HEK293 (cell line): ENCODE data around the gene MSMO1.

ENCODE experiments used
- EGR2 ChIP-seq: fragments of 450-650 bp; formaldehyde crosslinking; IDR thresholded peaks from 2 replicates; pipeline ENCODE4 v1.5.1; 2016; ENCODE audit warnings: low read depth, missing biosample characterization, missing genetic modification characterization
- HOXA7 ChIP-seq: sonication (generic); formaldehyde crosslinking; IDR thresholded peaks from 2 replicates; pipeline ENCODE4 v1.8.1; 2022; ENCODE audit warnings: missing genetic modification reagents, borderline replicate concordance
- HOXC10 ChIP-seq: sonication (generic); formaldehyde crosslinking; IDR thresholded peaks from 2 replicates; pipeline ENCODE4 v1.8.1; 2023; ENCODE audit warnings: mild to moderate bottlenecking, missing genetic modification reagents
- PBX3 ChIP-seq: sonication (generic); formaldehyde crosslinking; IDR thresholded peaks from 2 replicates; pipeline ENCODE4 v1.8.1; 2022; ENCODE audit warnings: mild to moderate bottlenecking, moderate library complexity, missing genetic modification reagents
- PRDM4 ChIP-seq: fragments of 450-650 bp; formaldehyde crosslinking; IDR thresholded peaks from 2 replicates; pipeline ENCODE4 v1.5.1; 2017; ENCODE audit warnings: missing biosample characterization, missing genetic modification characterization
- REST ChIP-seq: fragments of 450-650 bp; formaldehyde crosslinking; IDR thresholded peaks from 2 replicates; pipeline ENCODE4 v1.5.1; 2016; ENCODE audit warnings: missing biosample characterization, missing genetic modification characterization
- TRIM28 ChIP-seq: IDR thresholded peaks from 2 replicates; pipeline ENCODE4 v1.6.1; 2011; ENCODE audit warnings: low read length, control low read depth, borderline replicate concordance
- YY2 ChIP-seq: fragments of 450-650 bp; formaldehyde crosslinking; IDR thresholded peaks from 2 replicates; pipeline ENCODE4 v1.5.1; 2016; ENCODE audit warnings: missing biosample characterization, missing genetic modification characterization
- ZBTB1 ChIP-seq: fragments of 450-650 bp; formaldehyde crosslinking; IDR thresholded peaks from 2 replicates; pipeline ENCODE4 v1.5.1; 2016; ENCODE audit warnings: missing biosample characterization, missing genetic modification characterization
- ZBTB44 ChIP-seq: fragments of 450-650 bp; IDR thresholded peaks from 2 replicates; pipeline ENCODE4 v1.5.1; 2018; ENCODE audit warnings: missing biosample characterization, mild to moderate bottlenecking, missing genetic modification characterization
- ZBTB8A ChIP-seq: fragments of 450-650 bp; formaldehyde crosslinking; IDR thresholded peaks from 2 replicates; pipeline ENCODE4 v1.5.1; 2016; ENCODE audit warnings: missing biosample characterization, missing genetic modification characterization
- ZFHX2 ChIP-seq: fragments of 450-650 bp; formaldehyde crosslinking; conservative IDR thresholded peaks from 2 replicates; pipeline ENCODE4 v1.5.1; 2016; ENCODE audit warnings: missing biosample characterization, missing genetic modification characterization
- ZNF10 ChIP-seq: fragments of 450-650 bp; formaldehyde crosslinking; IDR thresholded peaks from 2 replicates; pipeline ENCODE4 v1.5.1; 2017; ENCODE audit warnings: missing biosample characterization, missing genetic modification characterization
- ZNF132 ChIP-seq: fragments of 450-650 bp; formaldehyde crosslinking; IDR thresholded peaks from 2 replicates; pipeline ENCODE4 v1.5.1; 2017; ENCODE audit warnings: missing biosample characterization, missing genetic modification characterization, borderline replicate concordance
- ZNF146 ChIP-seq: fragments of 450-650 bp; formaldehyde crosslinking; IDR thresholded peaks from 2 replicates; pipeline ENCODE4 v1.5.1; 2016; ENCODE audit warnings: missing biosample characterization, missing genetic modification characterization
- ZNF155 ChIP-seq: fragments of 450-650 bp; formaldehyde crosslinking; IDR thresholded peaks from 2 replicates; pipeline ENCODE4 v1.5.1; 2016; ENCODE audit warnings: missing biosample characterization, missing genetic modification characterization
- ZNF302 ChIP-seq: fragments of 450-650 bp; formaldehyde crosslinking; IDR thresholded peaks from 2 replicates; pipeline ENCODE4 v1.5.1; 2016; ENCODE audit warnings: missing biosample characterization, missing genetic modification characterization, low read depth
- ZNF311 ChIP-seq: fragments of 450-650 bp; formaldehyde crosslinking; IDR thresholded peaks from 2 replicates; pipeline ENCODE4 v1.5.1; 2017; ENCODE audit warnings: missing biosample characterization, missing genetic modification characterization, borderline replicate concordance
- ZNF394 ChIP-seq: fragments of 450-650 bp; formaldehyde crosslinking; IDR thresholded peaks from 2 replicates; pipeline ENCODE4 v1.5.1; 2016; ENCODE audit warnings: missing biosample characterization, missing genetic modification characterization, mild to moderate bottlenecking, moderate library complexity, borderline replicate concordance
- ZNF426 ChIP-seq: fragments of 450-650 bp; formaldehyde crosslinking; IDR thresholded peaks from 2 replicates; pipeline ENCODE4 v1.5.1; 2017; ENCODE audit warnings: missing biosample characterization, missing genetic modification characterization, mild to moderate bottlenecking, inconsistent platforms, moderate library complexity
- ZNF488 ChIP-seq: fragments of 450-650 bp; formaldehyde crosslinking; IDR thresholded peaks from 2 replicates; pipeline ENCODE4 v1.5.1; 2016; ENCODE audit warnings: missing biosample characterization, missing genetic modification characterization
- ZNF510 ChIP-seq: fragments of 450-650 bp; formaldehyde crosslinking; IDR thresholded peaks from 2 replicates; pipeline ENCODE4 v1.5.1; 2018; ENCODE audit warnings: mild to moderate bottlenecking, missing genetic modification characterization, missing biosample characterization; ENCODE audit not compliant: insufficient replicate concordance
- ZNF513 ChIP-seq: fragments of 450-650 bp; IDR thresholded peaks from 2 replicates; pipeline ENCODE4 v1.5.1; 2018; ENCODE audit warnings: missing biosample characterization, missing genetic modification characterization
- ZNF621 ChIP-seq: fragments of 450-650 bp; formaldehyde crosslinking; IDR thresholded peaks from 2 replicates; pipeline ENCODE4 v1.5.1; 2017; ENCODE audit warnings: missing biosample characterization, missing genetic modification characterization
- ZNF629 ChIP-seq: fragments of 450-650 bp; formaldehyde crosslinking; IDR thresholded peaks from 2 replicates; pipeline ENCODE4 v1.5.1; 2017; ENCODE audit warnings: missing biosample characterization, missing genetic modification characterization
- ZNF654 ChIP-seq: fragments of 450-650 bp; formaldehyde crosslinking; IDR thresholded peaks from 2 replicates; pipeline ENCODE4 v1.5.1; 2016; ENCODE audit warnings: low read depth, missing biosample characterization, missing genetic modification characterization
- ZNF660 ChIP-seq: fragments of 450-650 bp; IDR thresholded peaks from 2 replicates; pipeline ENCODE4 v1.5.1; 2018; ENCODE audit warnings: missing biosample characterization, mild to moderate bottlenecking, missing genetic modification characterization
- ZNF704 ChIP-seq: fragments of 450-650 bp; formaldehyde crosslinking; IDR thresholded peaks from 2 replicates; pipeline ENCODE4 v1.5.1; 2016; ENCODE audit warnings: missing biosample characterization, missing genetic modification characterization

MSMO1 gene

GRCh38 chr4:165364452-165365080 lies 37.1 kb downstream of the MSMO1 start (continued):
- TF ChIP-seq ZNF704 (tag by site-specific recombination) (no peak), ZNF426 (tag by site-specific recombination) (no peak), ZNF146 (tag by site-specific recombination) (no peak), HOXA7 (CRISPR knock-in tag) (no peak), ZNF660 (tag by site-specific recombination) (no peak), ZNF394 (tag by site-specific recombination) (no peak), TRIM28 (peak; percentile 89; the same call in 1 of the 2 replicates), PBX3 (no peak), ZBTB8A (tag by site-specific recombination) (no peak), HOXC10 (CRISPR knock-in tag) (no peak), ZNF155 (tag by site-specific recombination) (no peak), ZNF311 (tag by site-specific recombination) (no peak), ZNF302 (no peak), REST (tag by site-specific recombination) (no peak), ZNF654 (tag by site-specific recombination) (no peak), ZNF510 (tag by site-specific recombination) (no peak), ZNF513 (tag by site-specific recombination) (no peak), ZNF621 (no peak), ZBTB1 (tag by site-specific recombination) (no peak), ZNF629 (0 out of 2 replicates have a peak, but pooled peaks have one; percentile 32), EGR2 (tag by site-specific recombination) (peak; percentile 45), YY2 (no peak), ZFHX2 (tag by site-specific recombination) (peak; percentile 48), ZBTB44 (tag by site-specific recombination) (no peak), ZNF488 (tag by site-specific recombination) (no peak), PRDM4 (tag by site-specific recombination) (0 out of 2 replicates have a peak, but pooled peaks have one; percentile 10), ZNF132 (no peak), ZNF10 (0 out of 2 replicates have a peak, but pooled peaks have one; percentile 9)
